Neural cell (in vitro differentiated cells): ENCODE data around the gene EIF4B. TPM values are rescaled to one million over a fixed set of nuclear protein-coding genes. Genes with fewer than 3 reads are reported as not detected.
"Not testable (repeated sequence)": the region's sequence is repeated elsewhere in the genome, so short reads cannot be mapped to it uniquely, and the experiment has no call there.

Experiments used
- H2AFZ ChIP-seq: fragments of 200-600, 300-800 bp; sonication (generic), shearing (Covaris generic); 2 replicates; pipeline ENCODE4 v1.6.0; 2014; ENCODE audit warnings: low read depth, mild to moderate bottlenecking, antibody characterized with exemption, low read length, moderate library complexity
- H3F3A ChIP-seq: fragments of 200-600 bp; shearing (Covaris generic); 2 replicates; pipeline ENCODE4 v1.6.1; 2016; ENCODE audit warnings: mild to moderate bottlenecking, moderate library complexity, mixed read lengths, antibody characterized with exemption, low read length; ENCODE audit not compliant: insufficient read depth, poor library complexity, severe bottlenecking
- H3K27ac ChIP-seq: fragments of 200-600, 300-800 bp; sonication (generic), shearing (Covaris generic); 2 replicates; pipeline ENCODE4 v1.5.1; 2014; ENCODE audit warnings: mild to moderate bottlenecking, low read length, moderate library complexity
- H3K27me3 ChIP-seq: fragments of 300-800, 200-600 bp; sonication (generic), shearing (Covaris generic); 2 replicates; pipeline ENCODE4 v1.6.0; 2014; ENCODE audit warnings: mild to moderate bottlenecking, low read depth, low read length, moderate library complexity; ENCODE audit not compliant: insufficient read depth
- H3K36me3 ChIP-seq: fragments of 300-800, 200-600 bp; sonication (generic), shearing (Covaris generic); 2 replicates; pipeline ENCODE4 v1.5.1; 2014; ENCODE audit warnings: mild to moderate bottlenecking, antibody characterized with exemption, low read length, moderate library complexity; ENCODE audit not compliant: insufficient read depth
- H3K4me2 ChIP-seq: fragments of 300-800, 200-600 bp; sonication (generic), shearing (Covaris generic); 2 replicates; pipeline ENCODE4 v1.6.0; 2014; ENCODE audit warnings: mild to moderate bottlenecking, low read length
- H3K4me3 ChIP-seq: fragments of 300-800, 200-600 bp; sonication (generic), shearing (Covaris generic); 2 replicates; pipeline ENCODE4 v1.5.1; 2014; ENCODE audit warnings: mild to moderate bottlenecking, low read length, moderate library complexity
- H3K79me2 ChIP-seq: fragments of 200-600 bp; shearing (Covaris generic); replicated peaks from 2 replicates; pipeline ENCODE4 v1.6.0; 2014; ENCODE audit warnings: mild to moderate bottlenecking, low read length, moderate library complexity; ENCODE audit not compliant: insufficient read depth
- H3K9ac ChIP-seq: fragments of 300-800, 200-600 bp; sonication (generic), shearing (Covaris generic); 2 replicates; pipeline ENCODE4 v1.6.1; 2016; ENCODE audit warnings: mild to moderate bottlenecking, low read length, mixed read lengths
- H3K9me2 ChIP-seq: fragments of 200-600 bp; shearing (Covaris generic); 2 replicates; pipeline ENCODE4 v1.6.1; 2016; ENCODE audit warnings: mild to moderate bottlenecking, low read length, mixed read lengths; ENCODE audit not compliant: insufficient read depth
- H3K9me3 ChIP-seq: fragments of 200-600, 300-800 bp; sonication (generic), shearing (Covaris generic); 2 replicates; pipeline ENCODE4 v1.6.1; 2016; ENCODE audit warnings: mild to moderate bottlenecking, mixed run types, low read length, moderate library complexity, mixed read lengths
- H4K20me1 ChIP-seq: fragments of 200-600 bp; shearing (Covaris generic); 2 replicates; pipeline ENCODE4 v1.6.1; 2016; ENCODE audit warnings: mild to moderate bottlenecking, mixed run types; ENCODE audit not compliant: insufficient read depth
- EP300 ChIP-seq: fragments of 450-650 bp; conservative IDR thresholded peaks from 2 replicates; pipeline ENCODE4 v1.6.1; 2014; ENCODE audit warnings: antibody characterized with exemption, mild to moderate bottlenecking, moderate library complexity; ENCODE audit not compliant: poor library complexity, severe bottlenecking
- EZH2 ChIP-seq: fragments of 200-600, 300-800 bp; shearing (Covaris generic), sonication (generic); IDR thresholded peaks from 2 replicates; pipeline ENCODE4 v1.6.1; 2014; ENCODE audit warnings: antibody characterized with exemption, low read length, borderline replicate concordance, mild to moderate bottlenecking; ENCODE audit not compliant: insufficient read depth, poor library complexity, severe bottlenecking
- MXI1 ChIP-seq: fragments of 450-650 bp; conservative IDR thresholded peaks from 2 replicates; pipeline ENCODE4 v1.6.1; 2014; ENCODE audit warnings: antibody characterized with exemption, mild to moderate bottlenecking; ENCODE audit not compliant: poor library complexity, severe bottlenecking
- POLR2AphosphoS5 ChIP-seq: IDR thresholded peaks from 2 replicates; pipeline ENCODE4 v1.6.1; 2012
- RAD21 ChIP-seq: fragments of 450-650 bp; conservative IDR thresholded peaks from 2 replicates; pipeline ENCODE4 v1.6.1; 2014; ENCODE audit warnings: antibody characterized with exemption, mild to moderate bottlenecking, moderate library complexity
- SMC3 ChIP-seq: fragments of 450-650 bp; conservative IDR thresholded peaks from 2 replicates; pipeline ENCODE4 v1.6.1; 2014; ENCODE audit warnings: antibody characterized with exemption, mild to moderate bottlenecking, moderate library complexity; ENCODE audit not compliant: poor library complexity
- TAF1 ChIP-seq: IDR thresholded peaks from 2 replicates; pipeline ENCODE4 v1.6.1; 2012; ENCODE audit warnings: low read depth
- polyA plus RNA-seq: library from polyadenylated mRNA; depleted of rRNA; stranded (reverse); fragments of >200 nt; gene quantifications from 2 replicates; pipeline ENCODE4 v1.2.3, GENCODE V29; 2014
- TF ChIP-seq, protein P1 (sequence below): IDR thresholded peaks from 2 replicates; pipeline ENCODE4 v1.6.1; 2012; ENCODE audit warnings: borderline replicate concordance

Gene EIF4B
- polyA plus RNA-seq, 1 donor from 2014 or later, result 333 TPM

DNA sequence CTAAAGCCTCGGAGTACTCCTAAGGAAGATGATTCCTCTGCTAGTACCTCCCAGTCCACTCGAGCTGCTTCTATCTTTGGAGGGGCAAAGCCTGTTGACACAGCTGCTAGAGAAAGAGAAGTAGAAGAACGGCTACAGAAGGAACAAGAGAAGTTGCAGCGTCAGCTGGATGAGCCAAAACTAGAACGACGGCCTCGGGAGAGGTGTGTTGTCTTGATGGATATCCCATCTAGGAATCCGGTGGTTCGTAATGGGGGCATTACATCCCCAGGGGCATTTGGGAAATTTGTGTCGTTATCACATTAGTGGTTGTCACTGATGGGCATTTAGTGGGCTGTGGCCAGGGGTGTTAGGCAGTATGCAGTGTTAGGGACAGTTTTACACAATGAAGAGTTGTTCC is 27.6 kb downstream of the EIF4B start:
- H4K20me1 ChIP-seq, H3K36me3 ChIP-seq, H3K27ac ChIP-seq: not testable (repeated sequence)

GRCh38 chr12:53034459-53034858 is 28.2 kb downstream of the EIF4B start:
- no peaks in the 10 kb centered on the region for H3K9me2 ChIP-seq
- H3F3A ChIP-seq, result peaks cover 3% of the 10 kb centered on the region
- no peaks in the 10 kb centered on the region for H3K9me3 ChIP-seq
- H3K79me2 ChIP-seq, result no peaks in the 10 kb centered on the region
- H3K36me3 ChIP-seq, result peaks cover 3% of the 10 kb centered on the region
- H3K4me2 ChIP-seq, result no peak overlapping the region
- TF ChIP-seq SMC3, result no peak
- H3K4me3 ChIP-seq, result no peak overlapping the region
- no peaks in the 10 kb centered on the region for H3K27me3 ChIP-seq
- no peak overlapping the region for H2AFZ ChIP-seq
- peaks cover 4% of the 10 kb centered on the region for H4K20me1 ChIP-seq
- no peak overlapping the region for H3K27ac ChIP-seq
- no peak overlapping the region for H3K9ac ChIP-seq

More for the DNA sequence above, 27.6 kb downstream of the EIF4B start:
- H2AFZ ChIP-seq, H3K79me2 ChIP-seq, H3K9me3 ChIP-seq, H3K9me2 ChIP-seq, H3K27me3 ChIP-seq, H3K4me2 ChIP-seq, H3F3A ChIP-seq, H3K4me3 ChIP-seq, H3K9ac ChIP-seq: not testable (repeated sequence)

DNA sequence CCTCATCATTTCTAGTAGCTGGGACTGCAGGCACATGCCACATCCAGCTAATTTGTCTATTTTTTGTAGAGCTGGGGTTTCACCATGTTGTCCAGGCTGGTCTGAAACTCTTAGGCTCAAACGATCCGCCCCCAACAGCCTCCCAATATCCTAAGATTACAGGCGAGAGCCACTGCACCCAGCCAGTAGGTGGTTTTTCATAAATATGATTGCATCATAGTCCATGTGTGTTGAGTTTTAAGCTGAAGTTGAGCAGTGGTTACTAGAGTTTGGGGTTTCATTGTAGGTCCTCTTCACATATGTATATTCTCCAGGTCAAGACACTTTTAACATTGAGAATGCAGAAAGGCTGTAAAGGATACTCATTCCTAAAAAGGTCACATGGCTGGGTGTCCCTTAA is 30.5 kb downstream of the EIF4B start:
- Histone ChIP-seq H3K27ac (no peak overlapping the region), H3K9me3 (no peaks in the 10 kb centered on the region), H3K27me3 (no peaks in the 10 kb centered on the region), H4K20me1 (no peaks in the 10 kb centered on the region), H3K9me2 (no peaks in the 10 kb centered on the region), H2AFZ (no peak overlapping the region), H3K9ac (no peak overlapping the region), H3K36me3 (peaks cover 3% of the 10 kb centered on the region), H3K4me2 (no peak overlapping the region), H3F3A (peaks cover 3% of the 10 kb centered on the region), H3K4me3 (no peak overlapping the region), H3K79me2 (no peaks in the 10 kb centered on the region)
- TF ChIP-seq, protein P1, sequence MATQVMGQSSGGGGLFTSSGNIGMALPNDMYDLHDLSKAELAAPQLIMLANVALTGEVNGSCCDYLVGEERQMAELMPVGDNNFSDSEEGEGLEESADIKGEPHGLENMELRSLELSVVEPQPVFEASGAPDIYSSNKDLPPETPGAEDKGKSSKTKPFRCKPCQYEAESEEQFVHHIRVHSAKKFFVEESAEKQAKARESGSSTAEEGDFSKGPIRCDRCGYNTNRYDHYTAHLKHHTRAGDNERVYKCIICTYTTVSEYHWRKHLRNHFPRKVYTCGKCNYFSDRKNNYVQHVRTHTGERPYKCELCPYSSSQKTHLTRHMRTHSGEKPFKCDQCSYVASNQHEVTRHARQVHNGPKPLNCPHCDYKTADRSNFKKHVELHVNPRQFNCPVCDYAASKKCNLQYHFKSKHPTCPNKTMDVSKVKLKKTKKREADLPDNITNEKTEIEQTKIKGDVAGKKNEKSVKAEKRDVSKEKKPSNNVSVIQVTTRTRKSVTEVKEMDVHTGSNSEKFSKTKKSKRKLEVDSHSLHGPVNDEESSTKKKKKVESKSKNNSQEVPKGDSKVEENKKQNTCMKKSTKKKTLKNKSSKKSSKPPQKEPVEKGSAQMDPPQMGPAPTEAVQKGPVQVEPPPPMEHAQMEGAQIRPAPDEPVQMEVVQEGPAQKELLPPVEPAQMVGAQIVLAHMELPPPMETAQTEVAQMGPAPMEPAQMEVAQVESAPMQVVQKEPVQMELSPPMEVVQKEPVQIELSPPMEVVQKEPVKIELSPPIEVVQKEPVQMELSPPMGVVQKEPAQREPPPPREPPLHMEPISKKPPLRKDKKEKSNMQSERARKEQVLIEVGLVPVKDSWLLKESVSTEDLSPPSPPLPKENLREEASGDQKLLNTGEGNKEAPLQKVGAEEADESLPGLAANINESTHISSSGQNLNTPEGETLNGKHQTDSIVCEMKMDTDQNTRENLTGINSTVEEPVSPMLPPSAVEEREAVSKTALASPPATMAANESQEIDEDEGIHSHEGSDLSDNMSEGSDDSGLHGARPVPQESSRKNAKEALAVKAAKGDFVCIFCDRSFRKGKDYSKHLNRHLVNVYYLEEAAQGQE, result no peak
- no peak for TF ChIP-seq EZH2
- no peak for TF ChIP-seq MXI1
- no peak for TF ChIP-seq EP300
- no peak for TF ChIP-seq RAD21
- TF ChIP-seq SMC3, result no peak

DNA sequence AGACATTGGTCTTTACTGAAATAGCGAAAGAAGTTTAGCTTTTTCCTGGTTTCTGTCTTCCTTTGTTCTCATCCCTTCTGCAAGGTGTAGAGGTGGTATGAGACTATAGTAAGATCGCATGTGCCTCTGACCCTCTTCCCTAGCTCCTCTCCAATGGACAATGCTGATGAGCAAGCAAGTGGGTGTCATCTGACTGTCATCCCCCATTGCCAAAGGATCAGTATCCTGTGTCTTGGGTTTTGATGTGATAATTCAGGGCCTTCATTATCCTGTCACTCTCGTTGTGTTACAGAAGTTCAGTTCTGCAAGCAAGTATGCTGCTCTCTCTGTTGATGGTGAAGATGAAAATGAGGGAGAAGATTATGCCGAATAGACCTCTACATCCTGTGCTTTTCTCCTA is 33.6 kb downstream of the EIF4B start:
- peaks cover 3% of the 10 kb centered on the region for H3K36me3 ChIP-seq
- H3K4me3 ChIP-seq, result no peak overlapping the region
- no peak for TF ChIP-seq MXI1
- no peak for TF ChIP-seq POLR2AphosphoS5
- TF ChIP-seq SMC3, result no peak
- no peak for TF ChIP-seq RAD21
- TF ChIP-seq EZH2, result no peak
- TF ChIP-seq TAF1, result no peak
- no peak for TF ChIP-seq EP300
- TF ChIP-seq, protein P1, result no peak
- no peaks in the 10 kb centered on the region for H3K9me3 ChIP-seq
- no peaks in the 10 kb centered on the region for H4K20me1 ChIP-seq
- H3K27ac ChIP-seq, result peak overlapping the region; percentile 37
- peaks cover 3% of the 10 kb centered on the region for H3F3A ChIP-seq
- H2AFZ ChIP-seq, result no peak overlapping the region
- H3K79me2 ChIP-seq, result no peaks in the 10 kb centered on the region
- H3K27me3 ChIP-seq, result no peaks in the 10 kb centered on the region
- H3K9me2 ChIP-seq, result no peaks in the 10 kb centered on the region
- H3K4me2 ChIP-seq, result no peak overlapping the region
- peak overlapping the region; percentile 16 for H3K9ac ChIP-seq
